Measurements from ENCODE around the gene CNST.
"Not testable (repeated sequence)": the region's sequence is repeated elsewhere in the genome, so short reads cannot be mapped to it uniquely, and the experiment has no call there.

Gene CNST

GRCh38 chr1:246559310-246559709, 6.9 kb upstream of the CNST start:
- no peaks in the 10 kb centered on the region for H3K27me3 ChIP-seq (ENCODE audit: insufficient read depth, low read length)

GRCh38 chr1:246560833-246561232, 5.4 kb upstream of the CNST start:
- H3K9ac ChIP-seq (ENCODE audit: low read depth, low read length); H3K27ac ChIP-seq (ENCODE audit: low read depth, low read length); H3K4me1 ChIP-seq (ENCODE audit: insufficient read depth, low read length); H3K27me3 ChIP-seq (ENCODE audit: insufficient read depth, low read length); H3K9me3 ChIP-seq (ENCODE audit: insufficient read depth, low read depth, low read length); H3K4me3 ChIP-seq (ENCODE audit: low read length): not testable (repeated sequence)
- WGBS, result 94% methylated on average over 10 of the region's 10 CpGs
- peaks cover 66% of the 10 kb centered on the region for H3K36me3 ChIP-seq (ENCODE audit: insufficient read depth, low read length)

More at GRCh38 chr1:246559310-246559709, 6.9 kb upstream of the CNST start:
- Histone ChIP-seq H3K4me1 (ENCODE audit: insufficient read depth, low read length) (no peaks in the 10 kb centered on the region), H3K36me3 (ENCODE audit: insufficient read depth, low read length) (peaks cover 79% of the 10 kb centered on the region), H3K9me3 (ENCODE audit: insufficient read depth, low read depth, low read length) (no peaks in the 10 kb centered on the region), H3K27ac (ENCODE audit: low read depth, low read length) (no peak overlapping the region), H3K4me3 (ENCODE audit: low read length) (no peak overlapping the region), H3K9ac (ENCODE audit: low read depth, low read length) (no peak overlapping the region)
- WGBS, result 91% methylated on average over 4 of the region's 4 CpGs

GRCh38 chr1:246564839-246565750, 1.2 kb upstream of the CNST start:
- Histone ChIP-seq H3K9me3 (ENCODE audit: insufficient read depth, low read depth, low read length) (no peaks in the 10 kb centered on the region), H3K27me3 (ENCODE audit: insufficient read depth, low read length) (no peaks in the 10 kb centered on the region), H3K4me3 (ENCODE audit: low read length) (peak overlapping the region; percentile 85), H3K27ac (ENCODE audit: low read depth, low read length) (peak overlapping the region; percentile 74; the same call in 1 of the 2 replicates), H3K36me3 (ENCODE audit: insufficient read depth, low read length) (peaks cover 29% of the 10 kb centered on the region), H3K9ac (ENCODE audit: low read depth, low read length) (peak overlapping the region; percentile 84), H3K4me1 (ENCODE audit: insufficient read depth, low read length) (no peaks in the 10 kb centered on the region)
- 47% methylated on average over 33 of the region's 33 CpGs for WGBS

- WGBS, result under 1% methylated on average over 25 of the region's 25 CpGs
These were observed 517 bp upstream of the CNST start for GRCh38 chr1:246565751-246566127.

GRCh38 chr1:246566813-246567645, 773 bp downstream of the CNST start:
- peak overlapping the region; percentile 76 for H3K9ac ChIP-seq (ENCODE audit: low read depth, low read length)
- H3K36me3 ChIP-seq (ENCODE audit: insufficient read depth, low read length), result peaks cover 21% of the 10 kb centered on the region
- H3K27ac ChIP-seq (ENCODE audit: low read depth, low read length), result peak overlapping the region; percentile 58
- no peaks in the 10 kb centered on the region for H3K4me1 ChIP-seq (ENCODE audit: insufficient read depth, low read length)
- H3K4me3 ChIP-seq (ENCODE audit: low read length), result peak overlapping the region; percentile 85
- H3K27me3 ChIP-seq (ENCODE audit: insufficient read depth, low read length), result no peaks in the 10 kb centered on the region
- 2% methylated on average over 22 of the region's 25 CpGs for WGBS
- H3K9me3 ChIP-seq (ENCODE audit: insufficient read depth, low read depth, low read length), result no peaks in the 10 kb centered on the region

More at GRCh38 chr1:246565751-246566127, 517 bp upstream of the CNST start:
- Histone ChIP-seq H3K36me3 (ENCODE audit: insufficient read depth, low read length) (peaks cover 23% of the 10 kb centered on the region), H3K27me3 (ENCODE audit: insufficient read depth, low read length) (no peaks in the 10 kb centered on the region), H3K4me3 (ENCODE audit: low read length) (peak overlapping the region; percentile 85), H3K9ac (ENCODE audit: low read depth, low read length) (peak overlapping the region; percentile 84), H3K4me1 (ENCODE audit: insufficient read depth, low read length) (no peaks in the 10 kb centered on the region), H3K9me3 (ENCODE audit: insufficient read depth, low read depth, low read length) (no peaks in the 10 kb centered on the region), H3K27ac (ENCODE audit: low read depth, low read length) (peak overlapping the region; percentile 74)

- Histone ChIP-seq H3K27me3 (ENCODE audit: insufficient read depth, low read length) (no peaks in the 10 kb centered on the region), H3K4me1 (ENCODE audit: insufficient read depth, low read length) (no peaks in the 10 kb centered on the region), H3K4me3 (ENCODE audit: low read length) (peak overlapping the region; percentile 85), H3K27ac (ENCODE audit: low read depth, low read length) (no peak overlapping the region), H3K9ac (ENCODE audit: low read depth, low read length) (peak overlapping the region; percentile 76), H3K36me3 (ENCODE audit: insufficient read depth, low read length) (peaks cover 16% of the 10 kb centered on the region), H3K9me3 (ENCODE audit: insufficient read depth, low read depth, low read length) (no peaks in the 10 kb centered on the region)
- WGBS, result 86% methylated on average over 4 of the region's 4 CpGs
These were observed 1.5 kb downstream of the CNST start for GRCh38 chr1:246567646-246568235.

- 85% methylated on average over 8 of the region's 8 CpGs for WGBS
- no peak overlapping the region for H3K9ac ChIP-seq (ENCODE audit: low read depth, low read length)
- no peaks in the 10 kb centered on the region for H3K27me3 ChIP-seq (ENCODE audit: insufficient read depth, low read length)
- no peak overlapping the region for H3K27ac ChIP-seq (ENCODE audit: low read depth, low read length)
- no peaks in the 10 kb centered on the region for H3K9me3 ChIP-seq (ENCODE audit: insufficient read depth, low read depth, low read length)
- no peaks in the 10 kb centered on the region for H3K36me3 ChIP-seq (ENCODE audit: insufficient read depth, low read length)
- H3K4me3 ChIP-seq (ENCODE audit: low read length), result no peak overlapping the region
- H3K4me1 ChIP-seq (ENCODE audit: insufficient read depth, low read length), result no peaks in the 10 kb centered on the region
These were observed 3.3 kb downstream of the CNST start for GRCh38 chr1:246569248-246570238.

GRCh38 chr1:246571309-246571708, 5.1 kb downstream of the CNST start:
- H3K4me3 ChIP-seq (ENCODE audit: low read length); H3K36me3 ChIP-seq (ENCODE audit: insufficient read depth, low read length); H3K27me3 ChIP-seq (ENCODE audit: insufficient read depth, low read length); H3K4me1 ChIP-seq (ENCODE audit: insufficient read depth, low read length); H3K9me3 ChIP-seq (ENCODE audit: insufficient read depth, low read depth, low read length); H3K9ac ChIP-seq (ENCODE audit: low read depth, low read length); H3K27ac ChIP-seq (ENCODE audit: low read depth, low read length): not testable (repeated sequence)
- 90% methylated on average over 4 of the region's 4 CpGs for WGBS

- Histone ChIP-seq H3K27ac (ENCODE audit: low read depth, low read length) (no peak overlapping the region), H3K36me3 (ENCODE audit: insufficient read depth, low read length) (no peaks in the 10 kb centered on the region), H3K9me3 (ENCODE audit: insufficient read depth, low read depth, low read length) (no peaks in the 10 kb centered on the region), H3K9ac (ENCODE audit: low read depth, low read length) (no peak overlapping the region), H3K27me3 (ENCODE audit: insufficient read depth, low read length) (no peaks in the 10 kb centered on the region), H3K4me1 (ENCODE audit: insufficient read depth, low read length) (no peaks in the 10 kb centered on the region), H3K4me3 (ENCODE audit: low read length) (no peak overlapping the region)
- WGBS, result 94% methylated on average over 1 of the region's 1 CpG
These were observed 5.7 kb downstream of the CNST start for GRCh38 chr1:246571953-246572352.

- H3K27me3 ChIP-seq (ENCODE audit: insufficient read depth, low read length), result no peaks in the 10 kb centered on the region
- WGBS, result 100% methylated on average over 3 of the region's 3 CpGs
- no peak overlapping the region for H3K4me3 ChIP-seq (ENCODE audit: low read length)
- no peak overlapping the region for H3K27ac ChIP-seq (ENCODE audit: low read depth, low read length)
- no peak overlapping the region for H3K9ac ChIP-seq (ENCODE audit: low read depth, low read length)
- no peaks in the 10 kb centered on the region for H3K4me1 ChIP-seq (ENCODE audit: insufficient read depth, low read length)
- H3K9me3 ChIP-seq (ENCODE audit: insufficient read depth, low read depth, low read length), result no peaks in the 10 kb centered on the region
- H3K36me3 ChIP-seq (ENCODE audit: insufficient read depth, low read length), result no peaks in the 10 kb centered on the region
These were observed 6.5 kb downstream of the CNST start for GRCh38 chr1:246572785-246573184.

Data from HUES64 (cell line).